Glomerular visceral epithelial cell (primary cell): ENCODE measurements around the gene KRT86.
"Not testable (repeated sequence)": the region's sequence is repeated elsewhere in the genome, so short reads cannot be mapped to it uniquely, and the experiment has no call there.

Experiments used
- DNase-seq: peaks from one replicate; pipeline ENCODE4 v3.0.0-alpha.2; 2016; ENCODE audit errors: extremely low spot score

Gene KRT86

DNA sequence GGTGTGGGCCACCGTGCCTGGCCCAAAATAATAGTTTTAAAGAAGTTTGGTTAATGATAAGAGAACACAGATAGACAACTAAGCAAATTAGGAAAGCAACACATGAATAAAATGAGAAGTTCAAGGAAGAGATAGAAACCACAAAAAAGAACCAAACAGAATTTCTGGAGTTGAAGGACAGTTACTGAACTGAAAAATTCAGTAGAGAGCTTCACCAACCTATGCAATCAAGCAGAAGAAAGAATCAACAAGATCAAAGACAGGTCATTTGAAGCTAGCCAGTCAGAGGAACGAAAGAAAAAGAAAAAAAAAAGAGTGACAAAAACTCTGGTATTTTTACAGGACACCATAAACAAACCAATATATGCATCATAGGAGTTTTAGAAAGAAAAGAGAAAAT lies 62.2 kb downstream of the KRT86 start:
- no peak for DNase-seq

GRCh38 chr12:52337054-52337453 lies 62.6 kb downstream of the KRT86 start:
- DNase-seq, result no peak

- no peak for DNase-seq
Measured at GRCh38 chr12:52338241-52338960, 64.0 kb downstream of the KRT86 start.

- no peak for DNase-seq
Measured at GRCh38 chr12:52341066-52341580, 66.7 kb downstream of the KRT86 start.

DNA sequence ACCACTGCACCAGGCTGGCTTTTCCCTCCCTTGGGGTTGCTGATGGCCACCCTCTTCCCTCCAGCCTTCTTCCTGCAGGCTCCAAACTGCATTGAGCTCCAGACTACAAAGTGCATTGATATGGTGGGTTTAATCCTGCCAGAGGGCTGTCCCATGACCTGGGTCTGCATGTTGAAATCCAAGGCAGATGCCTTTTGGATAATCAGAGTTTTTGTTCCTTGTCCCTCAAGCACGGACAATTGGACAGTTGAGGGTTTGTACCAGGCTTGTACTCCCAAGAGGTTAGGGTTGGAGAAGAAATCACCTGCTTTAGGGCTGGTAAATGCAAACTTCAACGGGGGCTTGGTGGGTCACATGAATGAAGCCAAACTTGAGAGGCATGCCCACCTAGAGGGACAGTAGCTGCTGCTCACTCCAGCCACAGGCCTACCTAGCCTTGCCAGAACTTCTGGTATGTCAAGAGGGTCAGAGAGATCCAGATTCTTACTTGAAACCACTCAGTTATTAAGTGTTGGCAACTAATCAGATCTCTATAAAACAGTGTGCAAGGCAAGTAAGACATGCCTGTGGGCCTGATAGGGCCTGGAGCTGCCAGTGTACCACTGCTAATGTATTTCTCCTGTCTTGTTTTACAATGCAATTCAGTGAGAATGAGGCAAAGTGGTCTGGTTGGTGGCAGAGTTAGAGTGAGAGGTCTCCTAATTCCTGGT lies 68.5 kb downstream of the KRT86 start:
- no peak for DNase-seq

DNA sequence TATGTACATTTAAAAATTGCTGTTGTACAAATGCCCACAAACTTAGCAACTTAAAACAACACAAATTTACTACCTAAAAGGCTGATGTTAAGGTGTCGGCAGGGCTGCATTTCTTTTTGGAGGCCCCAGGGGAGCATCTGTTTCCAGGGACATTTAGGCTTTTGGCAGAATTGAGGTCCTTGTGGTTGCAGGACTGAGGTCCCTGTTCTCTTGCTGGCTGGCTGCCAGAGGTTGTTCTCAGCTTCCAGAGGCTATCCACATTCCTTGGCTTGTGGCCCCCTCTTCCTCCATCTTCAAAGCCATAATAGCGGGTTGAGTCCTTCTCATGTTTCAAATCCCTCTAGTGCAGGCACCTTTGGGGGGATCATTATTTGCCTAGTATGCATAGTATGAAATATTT lies 69.1 kb downstream of the KRT86 start:
- no peak for DNase-seq

DNA sequence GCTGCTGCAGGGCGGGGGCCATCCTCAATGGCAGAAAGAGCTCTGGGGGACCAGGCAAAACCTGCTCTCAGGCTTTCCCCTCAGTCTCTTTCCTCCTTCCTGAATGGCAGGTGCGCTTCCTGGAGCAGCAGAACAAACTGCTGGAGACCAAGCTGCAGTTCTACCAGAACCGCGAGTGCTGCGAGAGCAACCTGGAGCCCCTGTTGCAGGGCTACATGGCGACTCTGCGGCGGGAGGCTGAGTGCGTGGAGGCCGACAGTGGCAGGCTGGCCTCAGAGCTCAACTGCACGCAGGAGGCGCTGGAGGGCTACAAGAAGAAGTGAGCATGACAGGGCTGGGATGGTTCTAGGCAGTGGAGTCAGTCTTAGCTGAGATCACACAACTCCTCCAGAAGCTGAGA lies 69.7 kb downstream of the KRT86 start:
- DNase-seq, result no peak

DNA sequence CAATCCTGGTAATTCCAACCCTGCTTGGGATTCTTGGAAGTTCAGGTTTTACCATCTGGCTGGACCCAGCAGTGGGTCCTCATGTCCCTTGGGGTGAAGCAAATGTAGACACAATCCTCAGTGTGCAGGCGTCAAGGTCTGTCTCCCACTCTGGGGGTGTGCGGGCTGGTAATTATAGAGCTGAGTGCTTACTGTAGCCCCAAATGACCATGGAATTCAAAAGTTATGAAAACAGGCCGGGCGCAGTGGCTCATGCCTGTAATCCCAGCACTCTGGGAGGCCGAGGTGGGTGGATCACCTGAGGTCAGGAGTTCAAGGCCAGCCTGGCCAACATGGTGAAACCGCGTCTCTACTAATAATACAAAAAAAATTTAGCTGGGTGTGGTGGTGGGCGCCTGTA lies 70.6 kb downstream of the KRT86 start:
- not testable (repeated sequence) for DNase-seq

GRCh38 chr12:52346593-52346992 lies 72.1 kb downstream of the KRT86 start:
- DNase-seq, result no peak

DNA sequence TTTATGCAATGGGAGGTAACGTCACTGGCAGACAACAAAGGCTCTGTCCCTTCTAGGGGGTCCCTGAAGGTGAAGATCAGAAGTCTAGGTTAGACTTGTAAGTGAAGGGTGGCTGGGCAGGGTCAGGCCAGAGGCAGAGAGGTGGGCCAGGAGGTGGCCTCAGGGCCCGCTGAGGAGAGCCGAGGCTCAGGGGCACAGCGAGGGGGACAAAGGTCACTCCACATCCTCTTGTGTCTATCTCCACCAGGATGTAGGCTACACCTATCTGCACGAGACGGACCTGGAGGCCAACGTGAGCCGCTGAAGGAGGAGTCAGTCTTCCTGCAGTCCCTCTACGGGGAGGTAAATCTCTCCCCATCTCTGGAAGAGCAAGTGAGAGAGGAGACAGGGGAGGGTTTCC lies 72.6 kb downstream of the KRT86 start:
- no peak for DNase-seq

GRCh38 chr12:52347551-52348510 lies 73.4 kb downstream of the KRT86 start:
- DNase-seq, result no peak

- peak; percentile 62 for DNase-seq
Measured at GRCh38 chr12:52349196-52349595, 74.8 kb downstream of the KRT86 start.

DNA sequence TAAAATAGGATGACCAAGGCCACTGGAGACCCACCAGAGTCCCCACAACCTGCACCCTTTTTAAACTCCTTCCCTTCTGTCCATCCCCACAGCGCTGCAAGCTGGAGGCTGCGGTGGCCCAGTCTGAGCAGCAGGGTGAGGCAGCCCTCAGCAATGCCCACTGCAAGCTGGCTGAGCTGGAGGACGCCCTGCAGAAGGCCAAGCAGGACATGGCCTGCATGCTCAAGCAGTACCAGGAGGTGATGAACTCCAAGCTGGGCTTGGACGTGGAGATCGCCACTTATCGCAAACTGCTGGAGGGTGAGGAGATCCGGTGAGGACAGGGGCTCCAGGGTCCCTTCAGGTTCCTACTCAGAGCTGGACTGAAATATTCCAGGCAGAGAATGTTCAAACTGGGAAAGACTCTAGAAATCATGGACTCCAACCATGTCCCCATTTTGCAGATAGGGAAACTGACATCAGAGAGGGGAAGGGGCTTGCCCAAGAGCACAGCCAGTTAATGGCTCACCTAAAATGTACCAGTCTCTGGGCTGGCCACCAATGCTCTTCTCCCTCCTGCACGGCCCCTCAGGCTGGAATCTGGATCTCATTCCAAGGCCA lies 75.7 kb downstream of the KRT86 start:
- no peak for DNase-seq

GRCh38 chr12:52350786-52351185 lies 76.3 kb downstream of the KRT86 start:
- no peak for DNase-seq

DNA sequence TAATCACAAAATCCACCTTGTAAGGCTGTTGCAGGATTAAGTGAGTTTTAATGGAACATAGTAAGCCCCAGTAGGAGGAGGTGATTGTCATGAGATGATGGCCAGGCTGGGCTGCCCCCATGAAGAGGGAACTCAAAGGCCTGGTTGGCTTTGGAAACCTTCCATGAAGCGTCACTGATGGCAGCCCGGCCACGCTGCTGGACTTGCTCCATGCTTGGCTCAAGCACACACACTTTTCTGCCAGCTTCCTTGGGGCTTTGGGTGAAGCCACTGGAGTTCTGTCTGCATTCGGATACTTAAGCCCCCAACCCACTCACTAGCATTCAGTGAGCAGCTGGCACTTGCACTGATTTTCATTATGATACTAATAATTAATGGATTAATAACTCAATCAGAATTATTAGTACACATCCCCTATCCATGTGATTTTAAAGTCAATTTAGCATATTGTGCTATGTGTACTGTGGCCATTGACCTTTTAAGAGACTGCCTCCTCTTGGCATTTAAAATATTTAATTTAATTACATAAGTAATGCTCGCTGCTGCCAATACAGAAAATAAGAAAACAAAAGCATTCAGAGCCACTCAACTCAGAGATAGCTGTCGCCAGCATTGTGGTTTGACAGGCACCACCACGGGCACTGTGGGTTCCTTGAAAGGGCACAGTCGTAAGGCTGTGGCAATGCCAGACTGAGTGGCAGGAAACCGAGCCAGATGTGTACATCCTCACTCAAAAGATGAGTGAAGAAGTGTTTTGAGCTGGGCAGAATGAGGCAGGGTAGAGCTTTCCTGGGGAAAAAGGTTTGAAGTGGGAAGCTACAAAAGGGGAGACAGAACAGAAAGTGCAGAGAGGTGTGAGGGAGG lies 77.0 kb downstream of the KRT86 start:
- no peak for DNase-seq

GRCh38 chr12:52352951-52353350 lies 78.5 kb downstream of the KRT86 start:
- no peak for DNase-seq

- no peak for DNase-seq
Measured at GRCh38 chr12:52353766-52354165, 79.3 kb downstream of the KRT86 start.

DNA sequence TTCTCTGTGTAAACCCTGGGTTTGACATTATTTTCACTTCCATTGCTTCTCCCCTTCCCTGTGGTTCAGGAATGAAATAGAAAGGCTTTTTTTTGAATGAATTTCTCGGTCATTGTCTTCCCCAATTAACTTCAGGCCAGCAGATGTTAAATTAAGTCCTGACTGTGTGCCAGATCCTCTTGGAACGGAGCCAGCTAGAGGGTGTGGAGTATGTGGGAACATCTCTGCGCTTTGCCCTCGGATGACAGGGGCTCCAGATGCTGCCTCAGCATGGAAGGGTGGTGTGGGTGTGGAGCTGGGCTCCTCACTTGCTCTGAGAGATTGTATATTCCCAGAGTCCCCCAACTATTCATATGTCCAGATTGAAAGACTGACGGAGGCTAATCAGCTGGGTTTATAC lies 79.8 kb downstream of the KRT86 start:
- no peak for DNase-seq

DNA sequence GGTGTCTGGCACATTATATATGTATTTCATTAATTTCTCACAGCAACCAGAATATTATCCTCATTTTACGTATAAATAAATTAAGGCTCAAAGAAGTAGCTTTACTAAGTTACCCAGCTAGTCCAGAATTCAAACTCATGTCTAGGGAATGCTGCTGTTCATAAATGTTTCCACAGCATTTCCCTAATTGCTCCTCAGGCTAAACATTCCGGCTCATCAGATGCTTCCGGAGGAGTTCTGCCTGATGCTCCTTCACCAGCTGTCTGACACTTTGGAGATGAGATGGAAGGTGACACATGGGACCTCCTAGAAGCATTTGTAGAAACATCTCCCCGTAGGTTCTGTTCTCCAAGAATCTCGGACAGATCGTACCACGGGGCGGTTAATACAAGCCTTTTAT lies 80.7 kb downstream of the KRT86 start:
- DNase-seq, result no peak

DNA sequence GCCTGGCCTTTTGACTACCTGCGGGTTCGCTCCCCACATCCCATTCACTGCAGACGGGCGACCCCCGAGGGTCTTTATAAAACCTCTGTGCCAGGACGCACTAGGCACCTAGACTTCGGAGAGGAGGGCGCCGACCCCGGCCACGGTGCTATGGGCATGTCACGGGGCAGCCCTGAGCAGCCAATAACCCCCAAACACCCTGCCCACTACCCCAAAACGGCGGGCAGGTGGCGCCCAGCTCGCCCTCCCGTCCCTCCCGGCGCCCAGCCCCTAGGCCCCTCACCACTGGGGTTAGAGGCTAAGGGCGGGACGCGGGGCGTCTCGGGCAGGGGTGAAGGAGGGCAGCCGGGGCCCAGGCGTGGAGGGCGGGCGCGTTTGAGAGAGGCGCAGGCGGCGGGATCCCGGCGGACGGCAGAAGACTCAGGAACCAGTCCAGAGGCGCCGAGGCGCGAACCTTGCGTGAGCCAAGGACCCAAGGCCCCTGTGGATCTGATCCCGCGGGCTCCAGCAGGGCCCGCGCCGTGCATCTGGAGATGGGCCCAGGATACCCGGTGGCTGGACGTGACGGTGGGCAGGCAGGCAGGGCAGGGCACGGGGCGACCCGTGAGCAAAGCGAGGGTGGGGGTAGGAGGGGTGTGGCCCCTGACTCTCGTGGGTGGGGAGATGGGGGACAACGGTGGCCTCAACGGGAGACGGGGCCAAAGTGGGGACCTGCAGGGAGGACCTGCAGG lies 81.8 kb downstream of the KRT86 start:
- no peak for DNase-seq
